Measurements from ENCODE around the gene SLC38A3. TPM values are rescaled to one million over a fixed set of nuclear protein-coding genes. Genes with fewer than 3 reads are reported as not detected.

SLC38A3 gene
- total RNA-seq, 1 donor from 2014 or later, result not detected

GRCh38 chr3:50238549-50239026, 33.5 kb downstream of the SLC38A3 start:
- H3K27ac Mint-ChIP-seq (ENCODE audit: unreplicated experiment), result peak overlapping the region; percentile 98
- TF ChIP-seq CTCF (IDR thresholded peaks at IDR 0.05; ENCODE audit: partially characterized antibody, unreplicated experiment), result no peak
- DNase-seq, result no peak
- H3K27me3 Mint-ChIP-seq (ENCODE audit: unreplicated experiment), result peaks cover 30% of the 10 kb centered on the region
- no peaks in the 10 kb centered on the region for H3K36me3 Mint-ChIP-seq (ENCODE audit: unreplicated experiment)
- peak overlapping the region; percentile 98 for H3K4me3 Mint-ChIP-seq (ENCODE audit: unreplicated experiment)
- peaks cover 21% of the 10 kb centered on the region for H3K9me3 Mint-ChIP-seq (ENCODE audit: unreplicated experiment)
- H3K4me1 Mint-ChIP-seq (ENCODE audit: low read depth, unreplicated experiment), result peaks cover 39% of the 10 kb centered on the region

- Mint-ChIP-seq H3K36me3 (ENCODE audit: unreplicated experiment) (no peaks in the 10 kb centered on the region), H3K4me1 (ENCODE audit: low read depth, unreplicated experiment) (peaks cover 44% of the 10 kb centered on the region), H3K27me3 (ENCODE audit: unreplicated experiment) (peaks cover 31% of the 10 kb centered on the region), H3K4me3 (ENCODE audit: unreplicated experiment) (peak overlapping the region; percentile 98), H3K27ac (ENCODE audit: unreplicated experiment) (peak overlapping the region; percentile 79), H3K9me3 (ENCODE audit: unreplicated experiment) (peaks cover 21% of the 10 kb centered on the region)
- TF ChIP-seq CTCF (IDR thresholded peaks at IDR 0.05; ENCODE audit: partially characterized antibody, unreplicated experiment), result no peak
- DNase-seq, result no peak
Observed at GRCh38 chr3:50239649-50240048, 34.6 kb downstream of the SLC38A3 start.

- Mint-ChIP-seq H3K4me1 (ENCODE audit: low read depth, unreplicated experiment) (peaks cover 48% of the 10 kb centered on the region), H3K36me3 (ENCODE audit: unreplicated experiment) (no peaks in the 10 kb centered on the region), H3K27me3 (ENCODE audit: unreplicated experiment) (peaks cover 28% of the 10 kb centered on the region), H3K27ac (ENCODE audit: unreplicated experiment) (peak overlapping the region; percentile 98), H3K4me3 (ENCODE audit: unreplicated experiment) (peak overlapping the region; percentile 90), H3K9me3 (ENCODE audit: unreplicated experiment) (peaks cover 17% of the 10 kb centered on the region)
- peak; percentile 90 for DNase-seq
- TF ChIP-seq CTCF (IDR thresholded peaks at IDR 0.05; ENCODE audit: partially characterized antibody, unreplicated experiment), result no peak
Observed at GRCh38 chr3:50241163-50241562, 36.1 kb downstream of the SLC38A3 start.

DNA sequence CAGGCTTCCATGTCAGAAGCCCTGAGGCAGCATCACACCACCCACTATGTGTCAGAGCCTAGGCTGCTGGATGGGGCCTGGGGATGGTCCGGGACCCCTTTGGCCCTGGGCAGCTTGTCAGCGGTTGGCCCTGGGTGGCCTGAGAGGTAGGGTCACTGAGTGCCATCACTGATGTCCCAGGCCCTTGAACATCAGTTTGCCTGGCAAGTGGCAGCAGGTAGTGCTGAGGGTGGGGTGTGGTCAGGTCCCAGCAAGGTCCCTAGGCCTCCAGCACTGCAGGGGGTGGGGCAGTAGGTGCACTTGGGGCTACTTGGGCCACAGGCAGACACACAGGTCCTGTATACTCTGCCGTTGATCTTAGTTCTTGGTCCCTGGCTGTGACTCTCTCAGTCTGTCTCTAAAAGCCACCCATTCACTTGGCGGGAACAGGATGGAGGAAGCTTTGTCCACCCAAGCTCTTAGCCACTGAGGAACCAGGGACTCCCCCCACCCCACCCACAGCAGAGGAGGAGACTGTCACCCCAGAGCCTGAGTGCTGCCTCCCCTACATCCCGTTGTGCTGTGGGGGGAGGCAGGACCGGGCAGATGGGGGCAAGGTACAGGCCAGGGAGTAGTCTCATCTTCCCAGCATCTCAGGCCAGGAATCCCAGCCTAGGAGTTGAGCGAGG, 36.8 kb downstream of the SLC38A3 start:
- no peak for DNase-seq
- Mint-ChIP-seq H3K36me3 (ENCODE audit: unreplicated experiment) (no peaks in the 10 kb centered on the region), H3K27ac (ENCODE audit: unreplicated experiment) (peak overlapping the region; percentile 98), H3K9me3 (ENCODE audit: unreplicated experiment) (peaks cover 15% of the 10 kb centered on the region), H3K27me3 (ENCODE audit: unreplicated experiment) (peaks cover 22% of the 10 kb centered on the region), H3K4me1 (ENCODE audit: low read depth, unreplicated experiment) (peaks cover 54% of the 10 kb centered on the region), H3K4me3 (ENCODE audit: unreplicated experiment) (peak overlapping the region; percentile 90)
- no peak for TF ChIP-seq CTCF (IDR thresholded peaks at IDR 0.05; ENCODE audit: partially characterized antibody, unreplicated experiment)

GRCh38 chr3:50242381-50242770, 37.3 kb downstream of the SLC38A3 start:
- Mint-ChIP-seq H3K9me3 (ENCODE audit: unreplicated experiment) (peaks cover 15% of the 10 kb centered on the region), H3K27ac (ENCODE audit: unreplicated experiment) (peak overlapping the region; percentile 98), H3K27me3 (ENCODE audit: unreplicated experiment) (peaks cover 19% of the 10 kb centered on the region), H3K4me1 (ENCODE audit: low read depth, unreplicated experiment) (peaks cover 56% of the 10 kb centered on the region), H3K4me3 (ENCODE audit: unreplicated experiment) (peak overlapping the region; percentile 59), H3K36me3 (ENCODE audit: unreplicated experiment) (no peaks in the 10 kb centered on the region)
- DNase-seq, result no peak
- no peak for TF ChIP-seq CTCF (IDR thresholded peaks at IDR 0.05; ENCODE audit: partially characterized antibody, unreplicated experiment)
